Stimulated activated effector memory CD8-positive, alpha-beta T cell treated with anti-CD3 and anti-CD28 coated beads, Interleukin-12 subunit alpha, Interleukin-12 subunit beta, amount 100 ng/mL, for 72 hours (primary cell): ENCODE measurements around the gene ZG16.
A peak's percentile ranks its signal among the peaks of the same experiment; 100 is the strongest.
"Not testable (repeated sequence)": the region's sequence is repeated elsewhere in the genome, so short reads cannot be mapped to it uniquely, and the experiment has no call there.

Source experiments
- ATAC-seq: fragments of 150-1000 bp; cut with Tn5 transposase; 2 replicates; pipeline ENCODE4 v1.10.0; 2021
- DNase-seq, 2 donors: peaks; one replicate each; pipeline ENCODE4 v3.0.0; 2021 to 2022; ENCODE audit warnings: low spot score in 2 of 2
- H3K27ac Mint-ChIP-seq: one replicate; pipeline ENCODE4 v1.8.0; 2022; ENCODE audit warnings: mild to moderate bottlenecking, mixed read lengths
- H3K36me3 Mint-ChIP-seq: one replicate; pipeline ENCODE4 v1.8.0; 2022; ENCODE audit warnings: mild to moderate bottlenecking, mixed read lengths
- H3K4me1 Mint-ChIP-seq: one replicate; pipeline ENCODE4 v1.8.0; 2022; ENCODE audit warnings: mixed read lengths
- H3K4me3 Mint-ChIP-seq: one replicate; pipeline ENCODE4 v1.8.0; 2022; ENCODE audit warnings: mild to moderate bottlenecking, mixed read lengths
- H3K9me3 Mint-ChIP-seq: one replicate; pipeline ENCODE4 v1.8.0; 2022; ENCODE audit warnings: mixed read lengths

Gene ZG16

DNA sequence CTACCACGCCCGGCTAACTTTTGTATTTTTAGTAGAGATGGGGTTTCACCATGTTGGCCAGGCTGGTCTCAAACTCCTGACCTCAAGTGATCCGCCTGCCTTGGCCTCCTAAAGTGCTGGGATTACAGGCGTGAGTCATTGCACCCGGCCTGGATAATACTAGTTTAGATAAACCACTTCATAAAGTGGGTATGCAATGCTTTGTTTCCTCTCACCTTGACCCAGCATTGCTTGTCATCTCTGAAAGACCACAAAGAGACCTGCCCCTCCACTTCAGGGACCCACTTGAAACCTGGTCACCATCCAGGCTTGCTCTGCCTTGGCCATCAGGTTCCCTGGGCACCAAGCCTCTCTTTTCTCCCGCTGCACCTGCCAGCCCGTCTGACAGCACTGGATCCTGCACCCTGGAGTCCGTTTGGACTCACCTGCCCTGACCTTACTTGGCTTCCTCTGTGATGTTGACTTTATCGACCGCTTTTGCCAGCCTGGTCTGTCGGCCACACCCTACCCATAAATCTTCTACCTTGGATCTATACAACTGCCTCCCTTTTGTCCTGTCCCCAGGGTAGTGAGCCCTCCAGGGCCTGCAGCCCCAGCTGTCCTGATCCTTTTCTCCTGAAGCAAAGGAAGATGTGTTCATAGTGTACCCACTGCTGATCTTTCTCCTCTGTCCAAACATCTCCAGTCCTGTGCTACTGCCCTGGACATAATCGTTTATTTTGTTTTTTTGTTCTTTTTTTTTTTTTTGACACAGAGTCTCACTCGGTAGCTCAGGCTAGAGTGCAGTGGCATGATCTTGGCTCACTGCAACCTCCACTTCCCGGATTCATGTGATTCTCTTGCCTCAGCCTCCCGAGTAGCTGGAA is 12.7 kb upstream of the ZG16 start:
- ATAC-seq = no peak
- Mint-ChIP-seq H3K4me1 (peaks cover 13% of the 10 kb centered on the region), H3K36me3 (no peaks in the 10 kb centered on the region), H3K4me3 (no peak overlapping the region), H3K27ac (no peak overlapping the region), H3K9me3 (no peaks in the 10 kb centered on the region)
- DNase-seq = no peak

DNA sequence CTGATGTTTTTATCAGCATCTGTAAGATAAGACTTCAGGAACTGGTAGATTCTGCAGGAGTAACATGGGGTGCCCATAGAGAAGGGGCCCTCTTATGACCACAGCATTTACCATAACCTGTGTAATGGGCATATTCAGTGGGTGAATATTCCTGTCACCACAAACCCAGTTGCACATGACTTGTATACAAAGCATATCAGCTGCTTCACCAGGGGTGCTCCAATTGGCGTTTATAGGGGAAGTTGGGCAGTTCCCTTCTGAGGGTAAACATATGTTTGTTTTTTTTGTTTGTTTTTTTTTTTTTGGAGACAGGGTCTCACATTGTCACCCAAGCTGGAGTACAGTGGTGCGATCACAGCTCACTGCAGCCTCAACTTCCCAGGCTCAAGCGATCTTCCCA is 11.5 kb upstream of the ZG16 start:
- H3K9me3 Mint-ChIP-seq = no peaks in the 10 kb centered on the region
- no peak overlapping the region for H3K4me3 Mint-ChIP-seq
- no peak overlapping the region for H3K27ac Mint-ChIP-seq
- no peak for DNase-seq
- H3K4me1 Mint-ChIP-seq = peaks cover 13% of the 10 kb centered on the region
- ATAC-seq = no peak
- H3K36me3 Mint-ChIP-seq = no peaks in the 10 kb centered on the region

DNA sequence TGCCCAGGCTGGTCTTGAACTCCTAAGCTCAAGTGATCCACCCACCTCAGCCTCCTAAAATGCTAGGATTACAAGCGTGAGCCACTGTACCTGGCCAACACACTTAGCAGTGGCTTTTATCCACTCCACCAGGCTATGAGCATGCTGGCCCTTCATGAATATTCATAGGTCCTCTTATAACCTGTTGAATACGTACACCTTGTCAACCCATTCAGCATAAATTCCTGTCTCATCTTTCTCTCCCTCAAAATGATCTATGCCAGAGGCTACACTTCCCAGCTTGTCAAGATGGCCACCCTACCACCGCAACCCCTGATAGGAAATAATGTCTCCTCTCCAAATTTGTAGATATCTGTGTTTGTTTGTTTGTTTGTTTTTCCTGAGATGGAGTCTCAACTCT is 11.0 kb upstream of the ZG16 start:
- Mint-ChIP-seq H3K4me1 (peaks cover 13% of the 10 kb centered on the region), H3K27ac (no peak overlapping the region), H3K9me3 (no peaks in the 10 kb centered on the region), H3K4me3 (no peak overlapping the region), H3K36me3 (no peaks in the 10 kb centered on the region)
- no peak for DNase-seq
- no peak for ATAC-seq

DNA sequence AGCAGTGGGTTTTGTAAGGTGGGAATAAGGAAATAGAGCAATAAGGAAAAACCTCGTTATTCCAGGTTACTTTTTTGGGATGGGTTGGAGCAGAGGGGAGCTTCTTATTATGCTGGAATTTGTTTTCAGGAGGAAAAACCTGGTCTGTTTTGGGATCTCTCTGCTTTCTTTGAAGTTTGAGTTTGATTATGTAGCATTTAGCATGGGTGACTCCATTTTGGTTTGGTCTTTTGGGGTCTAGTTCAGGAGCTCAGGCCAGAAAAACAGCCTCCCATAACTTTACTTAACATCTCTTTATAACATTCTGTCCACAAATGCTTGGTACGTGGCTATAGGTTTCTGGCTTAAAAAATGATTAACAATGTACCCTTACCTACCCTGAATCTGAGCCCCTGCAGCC is 8.5 kb upstream of the ZG16 start:
- Mint-ChIP-seq H3K4me3 (no peak overlapping the region), H3K9me3 (no peaks in the 10 kb centered on the region), H3K4me1 (peaks cover 11% of the 10 kb centered on the region), H3K36me3 (no peaks in the 10 kb centered on the region), H3K27ac (no peak overlapping the region)
- DNase-seq (no peak), ATAC-seq (no peak)

DNA sequence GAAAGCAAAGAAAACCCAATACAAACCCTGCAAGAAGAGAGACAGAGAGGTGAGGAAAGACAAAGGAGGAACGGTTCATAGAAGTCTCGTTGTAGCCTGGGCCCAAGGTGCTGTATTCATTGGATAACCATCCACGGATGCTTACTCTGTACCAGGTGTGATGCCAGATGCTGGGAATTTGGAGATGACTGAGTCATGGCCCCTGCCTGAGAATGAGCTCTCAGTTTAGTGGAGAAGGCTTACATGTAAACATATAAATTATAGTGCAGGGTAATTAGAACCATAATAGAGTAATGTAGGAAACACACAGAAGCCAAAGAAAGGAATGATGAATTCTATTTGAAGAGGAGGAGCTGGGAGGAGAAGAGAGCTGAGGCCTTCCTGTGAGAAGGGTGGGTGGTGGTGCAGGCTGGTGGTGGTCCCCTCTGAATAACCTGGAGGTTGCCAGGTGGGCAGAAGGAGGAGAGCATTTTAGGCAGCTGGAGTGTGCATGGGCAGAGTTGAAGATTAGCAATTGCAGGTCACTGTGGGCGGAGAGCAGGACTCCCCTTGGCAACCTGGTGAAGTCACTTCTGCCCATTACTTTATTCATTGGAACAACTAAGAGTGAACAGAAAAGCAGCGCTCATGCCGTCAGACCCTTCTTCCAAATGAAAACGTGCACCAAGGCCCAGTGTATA is 7.7 kb upstream of the ZG16 start:
- no peak overlapping the region for H3K4me3 Mint-ChIP-seq
- H3K27ac Mint-ChIP-seq = no peak overlapping the region
- DNase-seq = no peak
- no peaks in the 10 kb centered on the region for H3K36me3 Mint-ChIP-seq
- peaks cover 10% of the 10 kb centered on the region for H3K4me1 Mint-ChIP-seq
- no peak for ATAC-seq
- no peaks in the 10 kb centered on the region for H3K9me3 Mint-ChIP-seq

DNA sequence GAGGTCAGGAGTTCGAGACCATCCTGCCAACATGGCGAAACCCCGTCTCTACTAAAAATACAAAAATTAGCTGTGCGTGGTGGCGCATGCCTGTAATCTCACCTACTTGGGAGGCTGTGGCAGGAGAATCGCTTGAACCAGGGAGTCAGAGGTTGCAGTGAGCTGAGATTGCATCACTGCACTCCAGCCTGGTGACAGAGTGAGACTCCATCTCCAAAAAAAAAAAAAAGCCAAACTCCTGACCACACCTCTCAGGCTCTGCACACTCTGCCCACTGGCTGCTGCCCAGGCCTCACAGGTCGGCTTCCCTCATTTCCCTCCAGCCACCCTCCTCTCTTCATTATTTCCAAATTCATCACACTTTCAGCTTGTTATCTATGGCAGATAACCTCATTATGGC is 5.7 kb upstream of the ZG16 start:
- not testable (repeated sequence) for H3K27ac Mint-ChIP-seq, H3K9me3 Mint-ChIP-seq, H3K36me3 Mint-ChIP-seq, DNase-seq, H3K4me3 Mint-ChIP-seq, ATAC-seq
- peaks cover 12% of the 10 kb centered on the region for H3K4me1 Mint-ChIP-seq

DNA sequence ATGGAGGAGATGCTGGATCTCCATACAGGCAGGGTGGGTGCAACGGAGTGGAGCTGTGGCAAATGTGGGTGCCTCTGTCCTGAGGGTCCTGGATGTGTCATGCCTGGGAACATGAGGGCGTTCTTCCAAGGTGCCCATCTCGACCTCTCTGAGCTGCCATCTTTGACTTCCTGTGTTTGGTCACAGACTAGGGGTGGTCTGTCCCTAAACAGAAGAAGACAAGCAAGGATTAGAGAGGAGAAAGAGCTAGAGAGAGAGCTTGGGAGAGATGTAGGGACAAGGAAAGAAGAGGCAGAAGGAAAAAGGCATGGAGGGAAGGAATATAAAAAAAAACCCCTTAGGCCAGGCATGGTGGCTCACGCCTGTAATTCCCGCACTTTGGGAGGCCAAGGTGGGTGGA is 3.3 kb upstream of the ZG16 start:
- ATAC-seq (no peak), DNase-seq (no peak)
- H3K27ac Mint-ChIP-seq = no peak overlapping the region

DNA sequence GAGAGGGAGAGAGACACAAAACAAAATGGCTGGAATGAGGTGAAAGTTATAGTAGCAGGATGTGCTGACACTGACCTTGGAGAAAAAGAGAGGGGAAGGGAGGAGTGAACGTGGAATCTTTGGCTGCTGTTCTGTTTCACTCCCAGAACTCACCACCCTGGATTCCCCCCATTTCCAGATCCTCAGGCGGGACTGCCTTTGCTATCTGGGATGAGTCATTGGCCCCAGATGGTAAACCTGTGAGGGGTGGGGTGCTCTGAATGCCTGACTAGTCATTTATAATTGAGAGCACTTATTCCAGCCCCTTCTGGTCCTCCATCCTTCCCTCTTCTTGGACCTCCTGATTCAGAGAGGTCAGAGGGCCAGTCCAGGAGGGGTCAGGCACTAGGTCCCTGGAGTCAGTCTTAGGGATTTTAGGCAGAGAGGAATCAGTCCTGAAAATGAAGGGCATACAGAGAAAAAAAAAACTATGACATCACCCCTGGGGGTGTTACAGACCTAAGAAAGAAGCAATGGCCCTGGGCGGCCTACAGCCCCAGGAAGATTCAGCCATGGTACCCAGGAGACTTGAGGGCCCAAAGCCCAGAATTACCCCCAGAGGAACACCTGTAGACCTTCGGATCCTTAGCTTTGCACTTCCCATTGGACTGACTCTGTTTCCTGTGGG is 2.2 kb upstream of the ZG16 start:
- Mint-ChIP-seq H3K27ac (no peak overlapping the region), H3K4me1 (peaks cover 12% of the 10 kb centered on the region), H3K4me3 (no peak overlapping the region), H3K9me3 (no peaks in the 10 kb centered on the region), H3K36me3 (no peaks in the 10 kb centered on the region)
- ATAC-seq (no peak), DNase-seq (no peak)

More for the DNA sequence above, 3.3 kb upstream of the ZG16 start:
- no peak overlapping the region for H3K4me3 Mint-ChIP-seq
- no peaks in the 10 kb centered on the region for H3K9me3 Mint-ChIP-seq
- H3K4me1 Mint-ChIP-seq = peaks cover 12% of the 10 kb centered on the region
- H3K36me3 Mint-ChIP-seq = no peaks in the 10 kb centered on the region

DNA sequence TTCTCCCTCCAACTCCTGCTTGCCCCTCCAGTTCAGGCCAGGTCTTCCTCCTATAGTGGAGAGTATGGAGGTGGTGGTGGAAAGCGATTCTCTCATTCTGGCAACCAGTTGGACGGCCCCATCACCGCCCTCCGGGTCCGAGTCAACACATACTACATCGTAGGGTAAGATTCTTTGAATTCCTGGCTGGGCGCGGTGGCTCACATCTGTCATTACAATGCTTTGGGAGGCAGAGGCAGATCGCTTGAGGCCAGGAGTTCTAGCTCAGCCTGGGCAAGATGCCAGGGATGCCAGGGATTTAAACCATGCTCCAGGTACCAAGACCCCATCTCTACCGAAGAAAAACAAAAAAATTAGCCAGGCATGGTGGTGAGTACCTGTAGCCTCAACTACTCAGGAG is 1.4 kb downstream of the ZG16 start:
- no peak for DNase-seq
- ATAC-seq = no peak
- Mint-ChIP-seq H3K27ac (no peak overlapping the region), H3K9me3 (no peaks in the 10 kb centered on the region), H3K36me3 (peaks cover 5% of the 10 kb centered on the region), H3K4me3 (no peak overlapping the region), H3K4me1 (peaks cover 14% of the 10 kb centered on the region)

DNA sequence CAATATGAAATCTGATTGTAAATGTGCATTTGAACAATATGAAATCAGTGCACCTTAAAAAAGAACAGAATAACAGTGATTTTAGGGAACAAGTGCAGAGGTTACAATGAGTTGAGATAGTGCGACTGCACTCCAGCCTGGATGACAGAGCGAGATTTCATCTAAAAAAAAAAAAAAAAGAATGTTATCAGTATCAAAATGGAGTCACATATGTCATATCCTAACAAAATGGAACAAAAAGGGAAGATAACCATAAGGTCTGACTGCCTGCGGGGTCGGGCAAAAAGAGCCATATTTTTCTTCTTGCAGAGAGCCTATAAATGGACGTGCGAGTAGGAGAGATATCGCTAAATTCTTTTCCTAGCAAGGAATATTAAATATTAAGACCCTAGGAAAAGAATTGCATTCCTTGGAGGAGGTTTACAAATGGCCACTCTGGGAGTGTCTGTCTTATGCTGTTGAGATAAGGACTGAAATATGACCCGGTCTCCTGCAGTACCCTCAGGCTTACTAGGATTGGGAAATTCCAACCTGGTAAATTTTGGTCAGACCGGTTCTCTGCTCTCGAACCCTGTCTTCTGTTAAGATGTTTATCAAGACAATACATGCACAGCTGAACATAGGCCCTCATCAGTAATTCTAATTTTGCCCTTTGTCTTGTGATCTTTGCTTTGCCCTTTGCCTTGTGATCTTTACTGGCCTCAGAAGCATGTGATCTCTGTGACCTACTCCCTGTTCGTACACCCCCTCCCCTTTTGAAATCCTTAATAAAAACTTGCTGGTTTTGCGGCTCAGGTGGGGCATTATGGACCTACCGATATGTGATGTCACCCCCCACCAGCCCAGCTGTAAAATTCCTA is 5.3 kb downstream of the ZG16 start:
- H3K4me1 Mint-ChIP-seq = peaks cover 17% of the 10 kb centered on the region
- H3K9me3 Mint-ChIP-seq, H3K27ac Mint-ChIP-seq, H3K36me3 Mint-ChIP-seq, ATAC-seq, H3K4me3 Mint-ChIP-seq, DNase-seq: not testable (repeated sequence)

DNA sequence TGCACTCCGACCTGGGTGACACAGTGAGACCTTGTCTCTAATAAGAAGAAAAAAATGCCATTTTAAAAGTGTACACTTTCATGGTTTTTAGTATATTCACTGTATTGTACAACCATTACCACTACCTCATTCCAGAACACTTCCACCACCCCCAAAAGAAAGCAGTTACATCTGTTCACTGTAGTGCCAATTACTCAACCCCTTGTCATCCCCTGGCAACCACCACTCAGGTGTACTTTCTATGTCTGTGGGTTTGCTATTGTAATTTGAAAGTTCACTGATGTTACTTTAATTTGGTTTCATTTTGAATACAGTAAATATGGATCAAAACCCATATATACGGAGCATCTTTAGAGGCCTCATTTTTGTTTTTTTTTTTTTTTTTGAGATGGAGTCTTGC is 6.1 kb downstream of the ZG16 start:
- Mint-ChIP-seq H3K36me3 (peaks cover 5% of the 10 kb centered on the region), H3K4me1 (peaks cover 17% of the 10 kb centered on the region), H3K27ac (no peak overlapping the region), H3K9me3 (no peaks in the 10 kb centered on the region), H3K4me3 (no peak overlapping the region)
- ATAC-seq (peak; percentile 88), DNase-seq (no peak)

DNA sequence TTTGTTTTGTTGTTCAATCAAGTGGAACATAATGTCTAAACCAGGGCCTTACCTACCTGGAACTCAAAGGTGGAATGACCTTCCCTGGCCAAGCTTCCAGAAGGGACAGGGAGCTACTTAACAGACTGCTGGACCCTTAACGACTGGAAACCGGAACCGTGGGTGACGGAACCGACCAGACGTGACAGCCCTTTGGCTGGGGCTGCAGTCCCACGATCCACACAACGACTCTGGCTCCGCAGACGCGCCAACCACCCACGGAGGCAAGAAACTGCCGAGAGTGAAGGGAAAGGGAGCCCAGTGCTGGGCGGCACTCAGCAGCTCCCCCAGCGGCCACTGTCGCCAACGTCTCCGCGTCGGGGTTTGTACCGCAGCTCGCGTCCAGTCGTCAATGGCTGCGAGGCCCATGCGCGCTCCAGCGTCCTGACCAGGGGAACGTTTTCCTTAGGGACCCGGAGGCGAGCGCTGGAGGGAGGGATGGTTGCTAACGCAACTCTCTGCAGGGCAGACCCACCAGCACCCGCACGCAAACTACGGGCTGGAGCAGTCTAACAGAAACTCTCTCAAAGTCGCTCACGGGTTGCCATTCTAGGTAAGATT is 6.9 kb downstream of the ZG16 start:
- peak; percentile 87 for ATAC-seq
- Mint-ChIP-seq H3K4me1 (peaks cover 21% of the 10 kb centered on the region), H3K27ac (peak overlapping the region; percentile 48)

DNA sequence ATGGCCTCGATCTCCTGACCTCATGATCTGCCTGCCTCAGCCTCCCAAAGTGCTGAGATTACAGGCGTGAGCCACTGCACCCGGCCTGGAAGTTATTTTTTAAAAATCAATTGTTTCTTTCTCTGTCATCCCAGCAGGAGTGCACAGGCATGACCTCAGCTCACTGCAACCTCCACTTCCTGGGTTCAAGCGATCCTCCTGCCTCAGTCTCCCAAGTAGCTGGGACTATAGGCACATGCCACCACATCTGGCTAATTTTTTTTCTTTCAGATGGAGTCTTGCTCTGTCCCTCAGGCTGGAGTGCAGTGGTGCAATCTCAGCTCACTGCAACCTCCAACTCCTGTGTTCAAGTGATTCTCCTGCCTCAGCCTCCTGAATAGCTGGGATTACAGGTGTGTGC is 9.1 kb downstream of the ZG16 start:
- H3K4me3 Mint-ChIP-seq, H3K9me3 Mint-ChIP-seq, DNase-seq, H3K27ac Mint-ChIP-seq, ATAC-seq: not testable (repeated sequence)
- peaks cover 37% of the 10 kb centered on the region for H3K4me1 Mint-ChIP-seq
- peaks cover 27% of the 10 kb centered on the region for H3K36me3 Mint-ChIP-seq

More for the DNA sequence above, 6.9 kb downstream of the ZG16 start:
- peaks cover 9% of the 10 kb centered on the region for H3K36me3 Mint-ChIP-seq
- no peaks in the 10 kb centered on the region for H3K9me3 Mint-ChIP-seq
- DNase-seq = peak; percentile 64 to 85
- H3K4me3 Mint-ChIP-seq = peak overlapping the region; percentile 65

DNA sequence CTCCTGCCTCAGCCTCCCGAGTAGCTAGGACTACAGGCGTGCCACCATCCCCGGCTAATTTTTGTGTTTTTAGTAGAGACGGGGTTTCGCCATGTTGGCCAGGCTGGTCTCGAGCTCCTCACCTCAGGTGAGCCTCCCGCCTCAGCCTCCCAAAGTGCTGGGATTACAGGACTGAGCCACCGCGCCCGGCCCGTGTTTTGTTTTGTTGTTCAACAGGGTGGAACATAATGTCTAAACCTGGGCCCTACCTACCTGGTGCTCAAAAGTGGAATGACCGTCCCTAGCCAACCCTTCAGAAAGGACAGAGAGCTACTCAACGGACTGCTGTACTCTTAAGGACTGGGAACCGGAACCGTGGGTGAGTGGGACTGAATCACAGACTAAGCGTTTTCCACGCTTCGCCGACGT is 11.7 kb downstream of the ZG16 start:
- peak overlapping the region; percentile 91 for H3K27ac Mint-ChIP-seq
- peaks cover 45% of the 10 kb centered on the region for H3K4me1 Mint-ChIP-seq
- peaks cover 35% of the 10 kb centered on the region for H3K36me3 Mint-ChIP-seq
- ATAC-seq (no peak), DNase-seq (no peak)
- no peaks in the 10 kb centered on the region for H3K9me3 Mint-ChIP-seq
- H3K4me3 Mint-ChIP-seq = peak overlapping the region; percentile 92
